GM10248 (cell line): ENCODE data around the gene RBBP5.

Source experiments
- CTCF ChIA-PET: fragments of 300-600 bp; sonication (Branson Sonifier 250); formaldehyde crosslinking; extraction: SDS; loops from one replicate; lab custom pipeline; 2021; ENCODE audit warnings: antibody characterized with exemption; lab: Yijun Ruan, JAX
- POLR2A ChIA-PET: fragments of 350-650 bp; sonication (Branson Sonifier 250); formaldehyde crosslinking; extraction: SDS; loops from one replicate; lab custom pipeline; 2020; ENCODE audit warnings: antibody characterized with exemption; lab: Yijun Ruan, JAX
- DNase-seq: peaks from one replicate; pipeline ENCODE4 v3.0.0; 2012; ENCODE audit errors: extremely low spot score
- CTCF ChIP-seq: IDR thresholded peaks from 2 replicates; pipeline ENCODE4 v1.5.1; 2012; ENCODE audit warnings: mild to moderate bottlenecking, low read depth; ENCODE audit errors: extremely low read depth, missing control alignments, control extremely low read depth

Gene RBBP5

GRCh38 chr1:205118752-205119151 is 3.0 kb downstream of the RBBP5 start:
- POLR2A ChIA-PET, result no interaction called here
- TF ChIP-seq CTCF, result no peak
- CTCF ChIA-PET, result interaction anchor here (2.0 kb wide), 1 partner anchor 23 kb away, joined by 8 read pairs; no protein-coding TSS in a partner anchor
- no peak for DNase-seq

- CTCF ChIA-PET, result interaction anchor here (0.7 to 4.2 kb wide), 4 partner anchors 9 to 122 kb away, joined by 3 to 24 read pairs (median 5); partner anchors contain the start of gene RBBP5
- no peak for TF ChIP-seq CTCF
- DNase-seq, result no peak
- POLR2A ChIA-PET, result interaction anchor here (0.6 kb wide), 1 partner anchor 63 kb away, joined by 7 read pairs; no protein-coding TSS in a partner anchor
Measured at GRCh38 chr1:205111354-205111753, 10.4 kb downstream of the RBBP5 start.

GRCh38 chr1:205109711-205110110 is 12.1 kb downstream of the RBBP5 start:
- POLR2A ChIA-PET, result interaction anchor here (1.1 kb wide), 1 partner anchor 12 kb away, joined by 3 read pairs; the partner anchor contains the start of gene RBBP5
- DNase-seq, result no peak
- CTCF ChIA-PET, result interaction anchor here (0.8 to 4.2 kb wide), 11 partner anchors 8 to 303 kb away, joined by 3 to 24 read pairs (median 4); partner anchors contain the start of gene RBBP5
- TF ChIP-seq CTCF, result no peak

GRCh38 chr1:205109269-205109668 is 12.5 kb downstream of the RBBP5 start:
- TF ChIP-seq CTCF, result no peak
- DNase-seq, result no peak
- ChIA-PET POLR2A (interaction anchor here (1.1 kb wide), 1 partner anchor 13 kb away, joined by 3 read pairs; the partner anchor contains the start of gene RBBP5), CTCF (interaction anchor here (0.8 to 4.2 kb wide), 11 partner anchors 9 to 302 kb away, joined by 3 to 24 read pairs (median 4); partner anchors contain the start of gene RBBP5)

- ChIA-PET POLR2A (no interaction called here), CTCF (interaction anchor here (1.2 to 3.1 kb wide), 4 partner anchors 10 to 47 kb away, joined by 3 to 19 read pairs (median 9); no protein-coding TSS in a partner anchor)
- TF ChIP-seq CTCF, result no peak
- no peak for DNase-seq
Measured at GRCh38 chr1:205108464-205108863, 13.3 kb downstream of the RBBP5 start.

GRCh38 chr1:205107327-205107726 is 14.5 kb downstream of the RBBP5 start:
- ChIA-PET CTCF (interaction anchor here (1.1 kb wide), 1 partner anchor 118 kb away, joined by 3 read pairs; no protein-coding TSS in a partner anchor), POLR2A (no interaction called here)
- TF ChIP-seq CTCF, result no peak
- no peak for DNase-seq

GRCh38 chr1:205102404-205102803 is 19.4 kb downstream of the RBBP5 start:
- CTCF ChIA-PET, result no interaction called here
- no peak for TF ChIP-seq CTCF
- no peak for DNase-seq
- POLR2A ChIA-PET, result no interaction called here
